Omental fat pad (tissue), 4 donors: ENCODE measurements around the gene PPP1R2. TPM values are rescaled to one million over a fixed set of nuclear protein-coding genes. Genes with fewer than 3 reads are reported as not detected.
A peak's percentile ranks its signal among the peaks of the same experiment; 100 is the strongest.

ENCODE experiments used
- ATAC-seq: fragments of 150-250 bp; one replicate; pipeline ENCODE4 v1.9.1; 2016; ENCODE audit warnings: mild to moderate bottlenecking, moderate library complexity; ENCODE audit not compliant: low FRiP score
- DNase-seq: peaks from one replicate; pipeline ENCODE4 v3.0.0-alpha.2; 2019; ENCODE audit warnings: low spot score
- CTCF ChIP-seq, 3 donors: fragments of 450-650 bp; IDR thresholded peaks; one replicate each; pipeline ENCODE4 v1.5.1; 2016 to 2017; ENCODE audit warnings: antibody characterized with exemption in 3 of 3, mild to moderate bottlenecking in 3 of 3, moderate library complexity in 2 of 3
- total RNA-seq, 4 donors: library from RNA; depleted of rRNA; stranded (reverse); fragments of >200 nt; gene quantifications; one replicate each; pipeline ENCODE4 v1.1.0, GENCODE V29; 2016

The PPP1R2 gene
- total RNA-seq, 4 donors from 2014 or later, result 29.1 to 70.8 (median 40.8) TPM

GRCh38 chr3:195583831-195584542 is 40.9 kb upstream of the PPP1R2 start, which contains the start of gene APOD:
TSS of gene APOD (minus strand) at chr3:195583940. CDS start at chr3:195579461, 4,479 bp downstream.
- peak; percentile 9 for ATAC-seq
- no peak for DNase-seq
- TF ChIP-seq CTCF (IDR thresholded peaks at IDR 0.05), result no peak

DNA sequence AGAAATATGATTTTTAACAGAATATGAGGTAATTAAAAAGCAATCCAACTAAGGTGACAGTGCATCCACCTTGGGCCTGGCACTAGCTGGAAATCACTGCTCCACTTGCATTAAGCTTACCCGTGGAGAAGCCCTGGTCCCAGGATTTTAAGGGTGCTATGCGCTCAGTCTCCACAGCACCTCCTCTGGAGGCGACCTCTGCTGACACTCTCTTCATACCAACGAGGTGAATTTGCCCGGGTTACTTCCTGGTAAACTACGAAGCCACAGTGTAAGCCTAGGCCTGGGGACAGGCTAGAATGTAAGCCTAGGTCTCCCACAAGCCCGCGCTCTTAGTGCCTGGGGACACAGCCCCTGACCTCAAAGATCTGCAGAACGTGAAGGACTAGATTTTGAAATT is 39.8 kb upstream of the PPP1R2 start:
- no peak for ATAC-seq

GRCh38 chr3:195580744-195581443 is 37.8 kb upstream of the PPP1R2 start:
- no peak for TF ChIP-seq CTCF (IDR thresholded peaks at IDR 0.05)
- ATAC-seq, result no peak
- no peak for DNase-seq

More for the DNA sequence above, 39.8 kb upstream of the PPP1R2 start:
- DNase-seq, result no peak
- no peak for TF ChIP-seq CTCF (IDR thresholded peaks at IDR 0.05)

DNA sequence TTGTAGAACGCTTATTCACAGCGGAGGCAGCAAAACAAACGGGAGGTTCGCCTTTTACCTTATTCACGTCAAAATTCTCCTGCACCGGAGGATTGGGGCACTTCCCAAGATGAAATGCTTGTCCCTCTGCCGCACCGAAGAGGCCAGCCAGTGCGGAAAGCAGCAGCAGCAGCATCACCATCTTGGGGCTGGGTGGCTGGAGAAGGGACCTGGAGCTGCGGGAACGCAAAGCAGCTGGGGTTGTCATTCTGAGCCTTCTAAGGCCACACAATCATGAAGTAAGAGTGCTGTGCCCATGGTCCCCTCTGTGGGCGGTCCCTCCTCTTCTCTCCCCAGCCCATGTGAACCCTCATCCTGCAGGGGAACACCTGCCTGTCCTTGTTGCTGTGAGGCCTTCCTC is 36.2 kb upstream of the PPP1R2 start:
- no peak for DNase-seq
- ATAC-seq, result no peak

DNA sequence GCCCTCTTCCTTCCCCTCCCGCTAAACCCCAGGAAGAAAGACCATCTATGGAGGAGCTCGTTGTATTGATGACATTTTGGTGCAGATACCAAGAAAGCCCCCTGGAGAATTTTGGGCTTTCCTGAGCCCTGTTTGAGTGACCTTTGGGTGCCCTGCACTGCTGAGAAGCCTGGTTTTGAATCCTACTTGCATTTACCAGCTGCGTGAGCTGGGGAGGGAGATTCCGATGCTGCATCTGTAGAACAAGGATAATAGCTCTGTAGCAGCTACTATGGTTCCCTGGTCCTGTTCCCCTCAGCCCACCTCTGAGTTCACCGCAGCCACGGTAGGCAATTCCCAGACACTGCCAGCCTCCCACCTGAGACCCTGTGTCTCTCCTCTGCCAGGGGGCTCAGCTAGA is 35.4 kb upstream of the PPP1R2 start:
- ATAC-seq (no peak), DNase-seq (no peak)
- TF ChIP-seq CTCF (IDR thresholded peaks at IDR 0.05), result no peak

More for the DNA sequence above, 36.2 kb upstream of the PPP1R2 start:
- no peak for TF ChIP-seq CTCF (IDR thresholded peaks at IDR 0.05)

DNA sequence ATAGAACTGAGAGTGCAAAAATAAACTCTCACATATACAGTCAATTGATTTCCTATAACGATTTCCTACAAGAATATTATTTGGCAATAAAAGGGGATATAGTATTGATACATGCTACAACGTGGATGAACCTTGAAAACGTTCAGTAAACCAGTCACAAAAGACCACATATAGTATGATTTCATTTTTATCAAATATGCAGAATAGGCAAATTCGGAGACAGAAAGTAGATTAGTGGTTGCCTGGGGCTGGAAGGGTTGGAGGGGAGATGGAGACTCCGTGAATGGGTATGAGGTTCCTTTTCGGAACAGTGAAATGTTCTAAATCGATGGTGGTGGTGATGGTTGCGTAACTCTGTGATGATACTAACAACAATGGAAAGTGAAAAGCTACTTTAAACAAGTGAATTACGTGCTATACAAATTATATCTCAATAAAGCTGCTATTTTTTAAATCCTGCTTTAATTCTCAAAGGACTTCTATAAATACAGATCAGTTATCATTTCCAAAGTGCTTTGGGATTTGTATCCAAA is 34.6 kb upstream of the PPP1R2 start:
- DNase-seq, result no peak
- no peak for TF ChIP-seq CTCF (IDR thresholded peaks at IDR 0.05)
- ATAC-seq, result no peak
